NT2/D1 (cell line): ENCODE results near the gene ABI1.
A peak's percentile ranks its signal among the peaks of the same experiment; 100 is the strongest.

Experiments
- DNase-seq: peaks from one replicate; pipeline ENCODE4 v3.0.0-alpha.2; 2011; ENCODE audit warnings: low read depth, low spot score
- H3K27me3 ChIP-seq: 2 replicates; pipeline ENCODE4 v1.6.0; 2011; ENCODE audit warnings: mild to moderate bottlenecking; ENCODE audit not compliant: insufficient read length, insufficient read depth
- H3K36me3 ChIP-seq: 2 replicates; pipeline ENCODE4 v1.6.1; 2011; ENCODE audit warnings: mild to moderate bottlenecking, low read length, mixed read lengths; ENCODE audit not compliant: insufficient read depth, insufficient read length
- H3K4me1 ChIP-seq: 2 replicates; pipeline ENCODE4 v1.5.1; 2011; ENCODE audit not compliant: insufficient read depth, insufficient read length
- H3K4me3 ChIP-seq: 2 replicates; pipeline ENCODE4 v1.5.1; 2011; ENCODE audit warnings: low read depth; ENCODE audit not compliant: insufficient read length
- H3K9ac ChIP-seq: 2 replicates; pipeline ENCODE4 v1.6.0; 2011; ENCODE audit warnings: low read depth; ENCODE audit not compliant: insufficient read length
- H3K9me3 ChIP-seq: 2 replicates; pipeline ENCODE4 v1.5.1; 2011; ENCODE audit warnings: mild to moderate bottlenecking, low read length; ENCODE audit not compliant: insufficient read depth
- SUZ12 ChIP-seq: IDR thresholded peaks from 2 replicates; pipeline ENCODE4 v1.6.1; 2011; ENCODE audit not compliant: insufficient read length, insufficient read depth; ENCODE audit errors: extremely low read depth
- YY1 ChIP-seq: IDR thresholded peaks from 2 replicates; pipeline ENCODE4 v1.6.1; 2011; ENCODE audit not compliant: insufficient read length, insufficient read depth
- ZNF274 ChIP-seq: IDR thresholded peaks from 2 replicates; pipeline ENCODE4 v1.6.1; 2011; ENCODE audit warnings: mild to moderate bottlenecking, low read depth, low read length

The ABI1 gene

GRCh38 chr10:26787362-26787761, 73.4 kb downstream of the ABI1 start:
- H3K36me3 ChIP-seq = no peaks in the 10 kb centered on the region
- no peak for DNase-seq

GRCh38 chr10:26781797-26782196, 79.0 kb downstream of the ABI1 start:
- H3K9me3 ChIP-seq = no peaks in the 10 kb centered on the region
- H3K27me3 ChIP-seq = no peaks in the 10 kb centered on the region
- H3K4me3 ChIP-seq = no peak overlapping the region
- DNase-seq = no peak
- no peak for TF ChIP-seq YY1
- TF ChIP-seq ZNF274 = no peak
- TF ChIP-seq SUZ12 = no peak
- H3K4me1 ChIP-seq = no peaks in the 10 kb centered on the region
- no peak overlapping the region for H3K9ac ChIP-seq
- no peaks in the 10 kb centered on the region for H3K36me3 ChIP-seq

More at GRCh38 chr10:26787362-26787761, 73.4 kb downstream of the ABI1 start:
- no peaks in the 10 kb centered on the region for H3K27me3 ChIP-seq
- no peak overlapping the region for H3K4me3 ChIP-seq
- no peaks in the 10 kb centered on the region for H3K4me1 ChIP-seq
- no peak overlapping the region for H3K9ac ChIP-seq
- no peak for TF ChIP-seq ZNF274
- no peak for TF ChIP-seq YY1
- TF ChIP-seq SUZ12 = no peak
- H3K9me3 ChIP-seq = peaks cover 13% of the 10 kb centered on the region

DNA sequence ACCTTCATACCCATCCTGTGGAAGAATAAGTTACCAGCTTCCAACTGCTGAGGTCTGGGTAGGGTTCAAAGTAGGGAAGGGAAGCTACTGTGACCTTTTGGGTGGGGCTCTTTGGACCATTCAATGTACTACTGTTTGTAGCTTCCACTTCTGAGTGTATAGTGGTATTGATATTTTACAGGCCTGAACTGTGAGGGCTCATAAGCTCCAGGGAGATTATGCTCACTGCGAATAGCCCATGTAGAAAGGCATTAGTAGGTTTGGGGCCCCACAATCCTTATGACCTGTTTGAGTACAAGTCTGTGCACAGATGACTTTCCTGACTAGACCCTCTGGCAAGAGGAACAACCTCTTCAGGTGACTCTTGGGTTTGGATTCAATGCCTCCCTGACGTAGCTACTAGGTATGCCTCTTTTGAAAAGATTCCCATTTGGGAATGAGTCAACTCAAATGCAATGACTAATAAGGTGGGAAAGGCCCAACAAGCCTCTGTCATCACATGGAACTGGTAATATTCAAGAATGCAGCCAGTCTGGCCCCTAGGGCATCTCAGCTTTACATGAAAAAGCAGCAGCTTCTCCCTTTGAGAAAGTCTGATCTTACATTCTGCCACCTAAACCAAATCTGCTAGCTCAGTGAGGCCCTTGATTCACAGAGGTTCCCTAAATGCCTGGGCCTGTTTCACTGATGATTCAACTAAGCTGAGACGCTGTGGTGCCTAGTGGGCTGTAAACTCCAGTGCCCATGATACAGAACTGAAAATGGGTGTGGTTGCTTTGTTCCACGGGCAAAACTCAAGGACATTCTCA, 79.8 kb downstream of the ABI1 start:
- Histone ChIP-seq H3K36me3 (no peaks in the 10 kb centered on the region), H3K4me3 (no peak overlapping the region), H3K9me3 (no peaks in the 10 kb centered on the region), H3K9ac (no peak overlapping the region), H3K27me3 (no peaks in the 10 kb centered on the region), H3K4me1 (no peaks in the 10 kb centered on the region)
- peak; percentile 63 for DNase-seq
- TF ChIP-seq SUZ12 (no peak), ZNF274 (no peak), YY1 (no peak)

- Histone ChIP-seq H3K27me3 (no peaks in the 10 kb centered on the region), H3K9me3 (no peaks in the 10 kb centered on the region), H3K4me3 (no peak overlapping the region), H3K4me1 (no peaks in the 10 kb centered on the region), H3K9ac (no peak overlapping the region), H3K36me3 (no peaks in the 10 kb centered on the region)
- TF ChIP-seq ZNF274 (no peak), SUZ12 (no peak), YY1 (no peak)
- no peak for DNase-seq
Observed at GRCh38 chr10:26780106-26780792, 80.5 kb downstream of the ABI1 start.

DNA sequence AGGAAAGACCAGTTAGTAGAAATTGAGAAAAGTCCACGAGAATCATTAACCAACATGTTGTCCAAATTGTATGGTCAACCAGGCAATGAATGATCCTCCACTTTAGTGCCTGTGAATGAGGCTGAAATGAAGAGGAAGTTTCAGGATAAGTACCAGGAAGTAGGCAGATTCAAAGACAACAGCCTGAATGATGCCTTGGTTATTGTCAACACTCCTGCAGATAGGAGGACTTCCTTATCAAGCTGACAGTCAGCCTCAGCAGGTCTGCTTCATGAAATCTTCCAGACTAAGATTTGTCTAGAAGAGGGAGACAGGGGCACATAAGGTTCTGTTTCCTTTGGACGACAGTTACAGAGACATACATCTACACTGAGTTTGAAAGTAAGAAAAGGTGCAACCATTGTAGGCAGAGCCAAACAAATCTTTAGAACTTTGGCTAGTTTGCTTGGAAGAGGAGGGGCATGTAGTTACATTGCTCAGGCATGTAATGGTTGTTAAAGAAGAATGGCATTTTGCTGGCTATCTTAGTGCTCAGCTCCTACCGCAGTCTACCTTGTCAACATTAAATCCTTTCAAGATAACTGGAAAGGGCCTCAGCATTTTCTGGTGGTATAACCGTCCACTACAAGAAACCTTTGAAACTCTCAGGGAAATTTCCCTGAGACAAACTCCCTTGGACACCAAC, 81.4 kb downstream of the ABI1 start:
- Histone ChIP-seq H3K36me3 (no peaks in the 10 kb centered on the region), H3K4me3 (no peak overlapping the region), H3K4me1 (no peaks in the 10 kb centered on the region), H3K9me3 (no peaks in the 10 kb centered on the region), H3K9ac (no peak overlapping the region), H3K27me3 (no peaks in the 10 kb centered on the region)
- no peak for DNase-seq
- TF ChIP-seq ZNF274 (no peak), SUZ12 (no peak), YY1 (no peak)

DNA sequence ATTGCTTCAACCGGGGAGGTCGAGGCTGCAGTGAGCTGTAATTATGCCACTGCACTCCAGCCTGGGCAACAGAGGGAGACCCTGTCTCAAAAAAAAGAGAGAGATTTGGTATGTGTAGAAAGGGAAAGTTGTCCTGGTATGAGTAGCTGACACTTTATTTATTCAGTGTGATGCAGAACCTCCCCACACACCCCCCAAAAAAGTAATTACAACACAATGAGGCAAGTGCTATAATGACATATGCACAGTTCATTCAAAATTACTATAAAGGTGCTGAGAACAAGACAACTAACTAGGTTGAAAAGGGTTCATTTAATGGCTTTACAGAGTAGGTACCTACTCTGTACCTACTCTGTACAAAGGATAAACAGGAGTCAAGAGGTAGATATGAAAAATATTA, 83.1 kb downstream of the ABI1 start:
- no peaks in the 10 kb centered on the region for H3K9me3 ChIP-seq
- H3K4me1 ChIP-seq = no peaks in the 10 kb centered on the region
- DNase-seq = no peak
- no peaks in the 10 kb centered on the region for H3K36me3 ChIP-seq
- no peak for TF ChIP-seq ZNF274
- TF ChIP-seq YY1 = no peak
- TF ChIP-seq SUZ12 = no peak
- no peaks in the 10 kb centered on the region for H3K27me3 ChIP-seq
- no peak overlapping the region for H3K9ac ChIP-seq
- no peak overlapping the region for H3K4me3 ChIP-seq

GRCh38 chr10:26776258-26776657, 84.5 kb downstream of the ABI1 start:
- no peaks in the 10 kb centered on the region for H3K36me3 ChIP-seq
- no peaks in the 10 kb centered on the region for H3K9me3 ChIP-seq
- no peak overlapping the region for H3K9ac ChIP-seq
- DNase-seq = no peak
- no peak for TF ChIP-seq SUZ12
- H3K4me1 ChIP-seq = no peaks in the 10 kb centered on the region
- H3K27me3 ChIP-seq = no peaks in the 10 kb centered on the region
- no peak overlapping the region for H3K4me3 ChIP-seq
